ENCODE measurements around the gene RUSC2.

RUSC2 gene

DNA sequence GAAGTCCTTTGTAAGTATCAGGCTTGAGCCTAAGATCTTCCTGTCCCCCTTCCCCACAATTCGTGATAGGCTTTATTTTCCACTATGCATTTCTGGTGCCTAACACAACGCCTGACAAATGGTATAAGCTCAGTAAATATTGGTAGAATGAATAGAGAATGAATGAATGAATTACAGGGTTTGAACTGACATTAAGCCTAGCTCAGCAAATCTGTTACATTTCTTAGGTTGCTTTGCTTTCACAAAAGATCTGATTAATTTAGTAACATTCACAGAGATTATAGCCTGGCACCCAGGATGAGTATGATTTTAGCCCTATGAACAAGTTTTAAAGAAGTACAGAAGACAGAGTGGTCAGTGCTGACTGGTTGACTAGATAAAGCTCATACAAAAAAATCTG is 16.4 kb downstream of the RUSC2 start:
- no peaks in the 10 kb centered on the region for H3K36me3 Mint-ChIP-seq
- H3K9me3 Mint-ChIP-seq = no peaks in the 10 kb centered on the region
- ATAC-seq (replicated peaks) = no peak
- no peak for DNase-seq
- H3K27me3 Mint-ChIP-seq = peaks cover 4 to 9% of the 10 kb centered on the region in 2 donors
- H3K27ac Mint-ChIP-seq = no peak overlapping the region
- peaks cover 2 to 3% of the 10 kb centered on the region in 2 donors for H3K4me1 Mint-ChIP-seq
- no peak overlapping the region for H3K4me3 Mint-ChIP-seq

DNA sequence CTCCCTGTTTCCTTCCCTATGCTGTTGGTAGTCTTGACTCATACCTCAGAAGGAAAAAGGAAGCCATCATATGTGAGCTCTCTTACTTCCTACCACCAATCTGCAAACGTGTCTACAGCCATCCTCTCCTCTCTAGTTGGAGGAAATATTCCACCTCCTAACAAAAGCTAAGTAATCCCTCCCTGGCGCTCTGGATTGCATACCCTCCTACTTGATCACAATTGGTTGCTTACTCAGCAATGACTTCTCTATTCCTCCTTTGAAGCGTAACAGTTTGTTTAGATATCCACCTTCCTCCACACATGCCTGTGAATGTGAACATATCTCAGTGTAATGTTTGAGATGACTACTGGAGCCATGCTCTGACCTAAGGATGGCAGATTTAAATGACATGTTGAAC is 18.2 kb downstream of the RUSC2 start:
- ATAC-seq (replicated peaks) = no peak
- no peak for DNase-seq

DNA sequence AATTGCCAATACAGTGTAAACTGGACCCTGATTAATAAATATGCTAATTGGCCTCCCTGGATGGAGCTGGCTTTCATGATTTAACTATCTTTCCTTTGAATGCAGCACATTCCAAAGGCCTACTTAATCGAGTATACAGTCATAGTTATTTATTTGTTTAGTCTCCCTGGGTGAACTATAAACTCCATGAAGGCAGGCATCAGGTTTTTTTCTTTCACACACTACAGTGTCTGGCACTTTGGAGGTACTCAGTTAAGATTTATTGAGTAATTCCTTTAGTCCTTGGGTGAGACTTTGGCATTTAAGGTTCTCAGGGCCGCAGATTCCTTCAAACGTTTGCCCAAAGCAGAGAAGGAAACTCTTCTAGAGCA is 20.5 kb downstream of the RUSC2 start:
- DNase-seq = no peak
- Mint-ChIP-seq H3K27ac (no peak overlapping the region), H3K27me3 (peaks cover 4 to 9% of the 10 kb centered on the region in 2 donors), H3K9me3 (no peaks in the 10 kb centered on the region), H3K4me1 (peaks cover 5 to 7% of the 10 kb centered on the region in 2 donors), H3K4me3 (no peak overlapping the region), H3K36me3 (no peaks in the 10 kb centered on the region)
- no peak for ATAC-seq (replicated peaks)

More for the DNA sequence above, 18.2 kb downstream of the RUSC2 start:
- no peaks in the 10 kb centered on the region for H3K36me3 Mint-ChIP-seq
- H3K9me3 Mint-ChIP-seq = no peaks in the 10 kb centered on the region
- H3K4me1 Mint-ChIP-seq = peaks cover 4 to 5% of the 10 kb centered on the region in 2 donors
- H3K27ac Mint-ChIP-seq = no peak overlapping the region
- H3K4me3 Mint-ChIP-seq = no peak overlapping the region
- peaks cover 4 to 9% of the 10 kb centered on the region in 2 donors for H3K27me3 Mint-ChIP-seq

DNA sequence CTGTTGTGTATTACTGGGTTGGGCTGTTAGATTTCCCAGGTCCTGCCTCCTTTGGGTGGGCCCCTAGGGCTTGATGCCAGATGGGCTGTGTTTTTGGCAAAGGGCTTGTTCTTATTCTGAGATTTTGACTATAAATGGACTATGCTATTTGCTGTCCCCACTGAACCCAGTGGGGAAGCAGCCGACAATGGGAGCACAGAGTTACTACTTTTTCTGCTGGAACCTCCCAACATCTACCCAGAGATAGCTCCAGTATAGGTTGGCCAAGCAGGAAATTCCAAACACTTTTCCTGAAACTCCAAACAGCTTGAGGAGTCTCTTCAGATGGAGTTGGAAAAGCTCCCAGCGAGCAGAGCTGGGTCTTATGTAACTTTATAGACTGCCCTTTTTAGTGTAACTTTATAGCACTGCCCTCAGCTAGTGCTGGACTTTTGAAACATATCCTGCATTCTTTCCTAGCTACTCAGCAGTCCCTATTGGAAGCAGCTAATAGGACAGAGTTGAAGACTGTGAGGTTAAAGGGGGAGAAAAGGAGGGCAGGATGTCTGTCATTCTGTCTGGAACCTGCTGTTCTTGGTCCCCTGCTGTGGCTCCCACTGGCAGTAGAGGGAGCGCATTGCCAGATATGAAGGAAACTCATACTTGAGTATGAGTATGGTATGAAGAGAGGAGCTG is 21.0 kb downstream of the RUSC2 start:
- DNase-seq = no peak
- Mint-ChIP-seq H3K9me3 (no peaks in the 10 kb centered on the region), H3K4me1 (peaks cover 5 to 7% of the 10 kb centered on the region in 2 donors), H3K4me3 (no peak overlapping the region), H3K36me3 (no peaks in the 10 kb centered on the region), H3K27ac (no peak overlapping the region), H3K27me3 (peaks cover 4 to 9% of the 10 kb centered on the region in 2 donors)
- ATAC-seq (replicated peaks) = peak; percentile 46 to 59

DNA sequence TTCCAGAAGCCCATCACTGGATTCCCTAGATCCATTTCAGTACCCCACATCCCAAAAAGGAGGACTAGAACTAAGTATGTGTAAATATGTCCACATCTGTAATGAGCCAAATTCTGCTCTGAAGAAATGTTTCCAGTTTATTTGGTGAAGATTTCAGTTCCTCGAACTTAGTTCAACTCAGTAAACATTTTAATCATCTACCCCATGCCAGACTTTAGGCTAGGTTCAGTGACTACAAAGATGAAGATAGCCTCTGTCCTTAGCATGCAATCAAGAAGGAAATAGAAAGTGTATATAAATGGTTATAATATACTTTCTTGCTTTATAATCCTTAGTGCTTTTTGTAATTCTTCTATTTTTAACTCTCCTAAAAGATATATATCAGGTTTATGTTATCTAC is 21.5 kb downstream of the RUSC2 start:
- DNase-seq (no peak), ATAC-seq (replicated peaks) (peak; percentile 81 to 92)
- H3K36me3 Mint-ChIP-seq = no peaks in the 10 kb centered on the region
- peaks cover 4 to 9% of the 10 kb centered on the region in 2 donors for H3K27me3 Mint-ChIP-seq
- H3K9me3 Mint-ChIP-seq = no peaks in the 10 kb centered on the region
- H3K4me1 Mint-ChIP-seq = peaks cover 5 to 7% of the 10 kb centered on the region in 2 donors
- H3K4me3 Mint-ChIP-seq = no peak overlapping the region
- H3K27ac Mint-ChIP-seq = no peak overlapping the region

DNA sequence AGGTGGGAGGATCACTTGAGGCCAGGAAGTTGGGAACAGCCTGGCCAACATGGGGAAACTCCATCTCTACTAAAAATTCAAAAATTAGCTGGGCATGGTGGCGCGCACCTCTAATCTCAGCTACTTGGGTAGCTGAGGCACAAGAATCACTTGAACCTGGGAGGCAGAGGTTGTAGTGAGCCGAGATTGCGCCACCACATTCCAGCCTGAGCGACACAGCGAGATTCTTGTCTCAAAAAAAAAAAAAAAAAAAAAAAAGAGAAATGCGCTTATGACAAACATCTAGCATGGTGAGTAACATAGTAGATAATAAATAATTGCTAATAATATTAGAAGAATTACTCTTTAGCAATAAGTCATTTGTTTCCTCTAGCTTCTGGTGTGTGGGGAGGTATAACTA is 25.9 kb downstream of the RUSC2 start:
- Mint-ChIP-seq H3K27ac (no peak overlapping the region), H3K9me3 (no peaks in the 10 kb centered on the region), H3K27me3 (no peaks in the 10 kb centered on the region), H3K4me1 (peaks cover 5 to 7% of the 10 kb centered on the region in 2 donors), H3K36me3 (no peaks in the 10 kb centered on the region), H3K4me3 (no peak overlapping the region)
- ATAC-seq (replicated peaks) = no peak
- no peak for DNase-seq

DNA sequence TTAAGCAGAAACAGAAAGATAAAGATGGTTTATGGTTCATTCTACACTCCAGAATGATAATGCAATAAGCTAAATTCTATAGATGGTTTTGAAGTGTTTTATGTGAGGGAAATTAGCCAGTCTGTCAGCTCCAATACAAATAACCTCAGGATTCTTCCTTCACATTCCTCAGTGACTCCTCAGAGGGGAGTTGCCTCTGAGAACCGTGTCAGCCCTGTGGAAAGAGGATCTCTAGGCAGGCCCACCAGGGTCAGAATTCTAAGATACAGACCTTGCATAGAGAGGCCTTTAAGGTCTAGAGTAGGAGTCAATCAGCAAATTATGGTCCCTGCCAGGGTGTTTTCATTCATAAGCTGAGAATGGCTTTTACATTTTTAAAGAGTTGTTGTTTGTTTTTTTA is 26.6 kb downstream of the RUSC2 start:
- no peaks in the 10 kb centered on the region for H3K9me3 Mint-ChIP-seq
- no peak overlapping the region for H3K4me3 Mint-ChIP-seq
- H3K4me1 Mint-ChIP-seq = peaks cover 2 to 3% of the 10 kb centered on the region in 2 donors
- H3K27ac Mint-ChIP-seq = no peak overlapping the region
- H3K27me3 Mint-ChIP-seq = no peaks in the 10 kb centered on the region
- ATAC-seq (replicated peaks) (no peak), DNase-seq (no peak)
- H3K36me3 Mint-ChIP-seq = no peaks in the 10 kb centered on the region

DNA sequence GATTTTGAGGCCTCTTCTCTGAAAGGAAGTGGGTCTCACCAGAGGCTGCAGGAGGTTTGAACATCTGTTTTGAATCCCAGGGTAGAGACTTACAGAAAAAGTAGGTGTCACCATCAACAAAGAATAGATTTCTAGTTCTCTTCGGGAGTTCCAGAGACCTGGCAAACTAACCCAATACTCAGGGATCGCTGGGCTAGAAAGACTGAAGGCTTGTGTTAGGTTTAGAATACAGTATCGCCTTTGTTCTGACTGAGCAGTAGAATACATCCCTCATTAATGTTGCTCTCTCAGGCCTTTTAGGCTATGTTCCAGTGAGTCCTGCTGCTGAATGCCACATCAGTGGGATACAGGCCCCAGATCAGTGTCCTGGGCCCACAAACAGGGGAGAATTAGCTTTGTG is 27.2 kb downstream of the RUSC2 start:
- Mint-ChIP-seq H3K4me1 (peaks cover 0 to 3% of the 10 kb centered on the region in 2 donors), H3K27me3 (no peaks in the 10 kb centered on the region), H3K9me3 (no peaks in the 10 kb centered on the region), H3K27ac (no peak overlapping the region), H3K36me3 (no peaks in the 10 kb centered on the region), H3K4me3 (no peak overlapping the region)
- DNase-seq (no peak), ATAC-seq (replicated peaks) (no peak)

DNA sequence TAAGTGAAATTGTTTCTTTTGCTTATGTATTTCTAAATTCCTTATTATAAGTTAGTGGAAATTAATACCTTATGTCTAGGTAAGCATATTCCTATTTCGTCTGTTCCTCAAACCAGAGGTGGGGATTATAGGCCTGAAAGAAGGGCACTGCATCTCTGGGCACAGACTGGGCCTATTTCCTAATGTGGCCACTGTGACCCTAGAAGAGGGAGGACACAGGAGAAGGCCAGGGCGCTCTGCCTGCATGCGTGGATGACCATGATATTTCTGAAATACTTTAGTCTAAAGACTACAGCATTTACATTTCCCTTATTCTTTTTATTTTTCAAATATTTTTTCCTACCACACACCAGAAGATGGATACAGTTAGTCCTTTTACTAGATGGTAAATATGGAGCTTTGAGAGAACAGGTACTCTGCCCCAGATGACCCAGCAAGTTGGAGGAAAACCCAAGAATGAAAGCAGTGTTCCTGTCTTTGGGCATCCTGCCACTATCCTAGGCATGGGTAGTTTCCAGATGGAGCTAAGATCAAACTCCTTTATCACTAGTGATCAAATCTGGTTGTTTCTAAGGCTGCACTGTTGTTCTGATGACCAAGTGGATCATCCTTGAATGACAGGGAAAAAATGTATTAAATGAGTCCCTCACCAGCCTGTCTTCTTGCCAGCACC is 27.8 kb downstream of the RUSC2 start:
- DNase-seq (no peak), ATAC-seq (replicated peaks) (no peak)
- H3K27me3 Mint-ChIP-seq = no peaks in the 10 kb centered on the region
- no peaks in the 10 kb centered on the region for H3K36me3 Mint-ChIP-seq
- H3K9me3 Mint-ChIP-seq = no peaks in the 10 kb centered on the region
- H3K27ac Mint-ChIP-seq = no peak overlapping the region
- peaks cover 0 to 3% of the 10 kb centered on the region in 2 donors for H3K4me1 Mint-ChIP-seq
- H3K4me3 Mint-ChIP-seq = no peak overlapping the region

DNA sequence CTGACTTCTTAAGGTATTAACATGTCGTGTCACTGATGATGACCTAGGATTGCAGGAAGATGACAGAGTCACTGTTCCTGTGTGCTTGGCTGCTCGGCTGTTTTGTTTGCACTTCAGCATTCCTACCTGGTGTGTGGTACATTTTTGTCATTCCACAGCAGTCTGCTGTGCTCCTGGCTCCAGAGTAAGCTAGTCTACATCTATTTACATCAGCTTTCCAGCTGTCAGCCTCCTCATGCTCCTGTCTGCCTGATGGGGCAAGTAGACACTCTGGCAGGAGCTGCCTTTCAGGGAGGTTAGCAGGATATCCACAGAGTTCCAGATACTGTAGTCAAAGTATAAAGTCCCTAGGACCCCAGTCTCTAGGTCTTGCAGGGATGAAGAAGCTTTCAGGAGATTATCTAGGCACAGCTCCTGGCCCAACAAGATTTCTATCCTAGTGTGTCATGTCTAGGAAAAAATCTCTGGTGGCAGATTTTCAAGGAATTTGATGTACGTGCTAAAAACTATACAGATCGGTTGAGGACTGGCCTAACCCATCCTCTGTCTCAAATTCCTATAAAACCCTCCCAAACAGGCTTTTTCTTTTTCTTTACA is 28.4 kb downstream of the RUSC2 start:
- ATAC-seq (replicated peaks) = no peak
- Mint-ChIP-seq H3K9me3 (no peaks in the 10 kb centered on the region), H3K36me3 (no peaks in the 10 kb centered on the region), H3K4me3 (no peak overlapping the region), H3K4me1 (peaks cover 0 to 3% of the 10 kb centered on the region in 2 donors), H3K27ac (no peak overlapping the region), H3K27me3 (no peaks in the 10 kb centered on the region)
- DNase-seq = no peak

DNA sequence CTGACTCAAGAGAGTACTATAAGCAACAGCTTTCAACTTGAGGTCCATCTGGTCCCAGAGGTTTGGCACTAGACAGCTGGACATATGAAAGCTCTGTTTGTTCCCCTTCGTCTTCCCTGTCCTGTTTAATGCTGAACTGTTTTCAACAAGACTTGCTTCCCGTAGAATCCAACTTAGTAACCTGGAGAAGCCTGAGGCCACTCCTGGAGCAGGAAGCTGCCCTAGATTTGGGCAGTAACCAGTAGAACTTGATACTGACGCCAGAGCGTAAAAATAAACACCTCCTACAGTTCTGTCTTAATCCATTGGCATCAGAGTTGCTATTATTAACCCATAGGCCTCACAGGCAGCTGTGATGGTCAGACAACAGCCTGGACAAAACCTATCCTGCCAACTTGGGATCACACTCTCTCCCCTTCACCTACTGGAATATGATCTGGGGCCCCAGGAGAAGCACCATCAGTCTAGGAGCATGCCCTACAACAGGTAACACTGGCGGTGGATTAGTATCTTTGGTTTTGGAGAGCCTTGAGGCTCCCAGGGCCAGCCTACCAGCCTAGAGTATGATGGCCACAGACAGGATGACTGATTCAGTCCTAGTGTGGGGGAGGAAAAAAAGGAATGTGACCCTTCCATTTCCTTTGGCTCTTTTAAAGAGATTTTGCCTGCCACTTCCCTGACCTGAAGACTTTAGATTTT is 29.2 kb downstream of the RUSC2 start:
- ATAC-seq (replicated peaks) = no peak
- no peaks in the 10 kb centered on the region for H3K9me3 Mint-ChIP-seq
- no peak for DNase-seq
- no peak overlapping the region for H3K4me3 Mint-ChIP-seq
- peaks cover 0 to 2% of the 10 kb centered on the region in 2 donors for H3K4me1 Mint-ChIP-seq
- H3K36me3 Mint-ChIP-seq = no peaks in the 10 kb centered on the region
- H3K27me3 Mint-ChIP-seq = no peaks in the 10 kb centered on the region
- no peak overlapping the region for H3K27ac Mint-ChIP-seq

DNA sequence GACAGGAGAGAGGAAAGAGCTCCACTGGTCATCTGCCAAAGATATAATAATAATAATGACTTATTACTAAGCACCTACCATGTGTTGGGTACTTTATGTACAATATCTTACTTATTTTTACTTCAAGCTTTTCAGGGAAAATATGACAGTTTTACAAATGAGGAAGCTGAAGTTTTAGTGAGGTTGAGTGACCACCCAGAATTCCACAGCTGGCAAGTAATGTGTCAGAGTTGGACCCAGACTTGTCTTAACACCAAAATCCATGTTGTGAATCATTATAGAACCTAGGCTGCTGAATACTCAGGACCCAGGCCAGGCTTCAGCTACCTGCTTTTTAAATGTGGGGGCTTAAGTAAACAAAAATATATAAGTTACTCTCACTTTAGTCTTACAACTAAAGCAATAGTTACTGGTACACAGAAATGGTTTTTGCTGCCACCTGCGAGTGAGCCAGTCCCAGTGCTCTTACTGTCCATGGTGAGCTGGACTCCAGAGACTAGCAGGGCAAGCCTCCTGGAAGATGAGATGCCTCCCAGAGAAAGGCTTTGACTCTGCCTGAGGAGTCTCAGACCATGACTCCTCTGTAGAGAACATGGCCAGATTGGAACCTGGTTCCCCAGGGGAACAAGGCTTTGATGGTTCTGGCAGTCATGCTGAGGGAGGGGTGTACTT is 29.9 kb downstream of the RUSC2 start:
- no peak overlapping the region for H3K4me3 Mint-ChIP-seq
- no peaks in the 10 kb centered on the region for H3K36me3 Mint-ChIP-seq
- no peaks in the 10 kb centered on the region for H3K4me1 Mint-ChIP-seq
- DNase-seq = no peak
- ATAC-seq (replicated peaks) = peak in 1 of 2 donors; percentile 38
- no peaks in the 10 kb centered on the region for H3K27me3 Mint-ChIP-seq
- H3K27ac Mint-ChIP-seq = no peak overlapping the region
- no peaks in the 10 kb centered on the region for H3K9me3 Mint-ChIP-seq

DNA sequence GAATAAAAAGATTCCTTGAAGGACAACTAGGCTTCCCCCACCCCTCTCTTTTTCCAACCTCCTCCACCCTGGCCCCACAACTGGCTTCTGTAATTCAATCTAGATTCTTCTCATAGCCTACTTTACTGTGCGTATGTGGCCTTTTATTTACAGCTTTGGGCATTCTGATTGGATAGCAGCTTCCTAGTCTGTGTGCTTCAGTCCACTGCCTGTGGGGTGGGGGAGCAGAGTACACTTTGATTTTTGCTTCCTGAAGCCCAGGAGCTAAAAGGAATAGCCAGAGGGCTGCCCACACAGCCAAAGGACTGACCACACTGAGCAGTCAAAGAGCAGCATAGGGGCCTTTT is 30.4 kb downstream of the RUSC2 start:
- H3K27ac Mint-ChIP-seq = no peak overlapping the region

DNA sequence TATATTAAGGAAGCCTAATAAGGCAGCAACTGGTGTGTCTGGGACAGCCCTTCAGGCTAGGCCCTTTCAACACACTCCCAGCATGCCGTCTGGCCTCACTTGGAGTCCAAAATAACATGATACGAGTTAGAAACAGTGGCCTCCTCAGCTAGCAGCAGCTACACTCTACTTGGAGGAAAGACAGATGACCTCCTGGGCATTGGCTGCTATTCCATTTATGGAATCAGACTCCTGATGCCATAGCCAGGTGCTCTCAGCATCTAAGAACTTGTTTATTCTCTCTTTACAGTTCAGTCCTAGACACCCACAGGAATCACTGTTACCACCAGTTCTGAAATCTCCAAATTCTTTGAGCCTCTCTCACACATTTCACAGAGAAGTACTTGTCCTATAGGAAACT is 31.8 kb downstream of the RUSC2 start:
- H3K4me3 Mint-ChIP-seq = no peak overlapping the region
- no peaks in the 10 kb centered on the region for H3K27me3 Mint-ChIP-seq
- no peaks in the 10 kb centered on the region for H3K36me3 Mint-ChIP-seq
- no peaks in the 10 kb centered on the region for H3K9me3 Mint-ChIP-seq
- no peak for DNase-seq
- no peak overlapping the region for H3K27ac Mint-ChIP-seq
- no peak for ATAC-seq (replicated peaks)
- H3K4me1 Mint-ChIP-seq = peaks cover 6 to 16% of the 10 kb centered on the region in 2 donors

More for the DNA sequence above, 30.4 kb downstream of the RUSC2 start:
- Mint-ChIP-seq H3K4me1 (peaks cover 0 to 5% of the 10 kb centered on the region in 2 donors), H3K36me3 (no peaks in the 10 kb centered on the region), H3K9me3 (no peaks in the 10 kb centered on the region), H3K27me3 (no peaks in the 10 kb centered on the region), H3K4me3 (no peak overlapping the region)
- DNase-seq (no peak), ATAC-seq (replicated peaks) (no peak)

Measured in stimulated activated naive B cell treated with anti-CD40 and anti-IgM and Interleukin-4, amounts not matched to agents 10 μg/mL and 1 μg/mL and 100 μg/mL, for 72 hours (primary cell).